Trophoblast cell (in vitro differentiated cells and primary cell): ENCODE data around the gene STK16.

Source experiments
- DNase-seq, 2 donors: peaks; one replicate each; pipeline ENCODE4 v3.0.0-alpha.2; 2016
- H2AFZ ChIP-seq: 2 replicates; pipeline ENCODE4 v1.6.1; 2013; ENCODE audit warnings: low read length, moderate library complexity, mild to moderate bottlenecking; ENCODE audit not compliant: insufficient read depth, poor library complexity
- H2AK5ac ChIP-seq: 2 replicates; pipeline ENCODE4 v1.6.1; 2013; ENCODE audit warnings: mild to moderate bottlenecking, low read length
- H2BK120ac ChIP-seq: 2 replicates; pipeline ENCODE4 v1.6.1; 2013; ENCODE audit warnings: low read length, mild to moderate bottlenecking, moderate library complexity; ENCODE audit not compliant: insufficient read depth, poor library complexity
- H2BK12ac ChIP-seq: 2 replicates; pipeline ENCODE4 v1.6.1; 2013; ENCODE audit warnings: mild to moderate bottlenecking, low read length, moderate library complexity
- H2BK5ac ChIP-seq: 2 replicates; pipeline ENCODE4 v1.6.1; 2013; ENCODE audit warnings: low read length, low read depth, moderate library complexity, mild to moderate bottlenecking; ENCODE audit not compliant: poor library complexity
- H3K14ac ChIP-seq: 2 replicates; pipeline ENCODE4 v1.6.1; 2013; ENCODE audit warnings: mild to moderate bottlenecking, low read length
- H3K18ac ChIP-seq: 2 replicates; pipeline ENCODE4 v1.6.1; 2013; ENCODE audit warnings: mild to moderate bottlenecking, low read length
- H3K23ac ChIP-seq: 2 replicates; pipeline ENCODE4 v1.6.1; 2013; ENCODE audit warnings: low read length
- H3K27ac ChIP-seq: 2 replicates; pipeline ENCODE4 v1.5.1; 2013; ENCODE audit warnings: low read depth, mild to moderate bottlenecking, inconsistent platforms, low read length, moderate library complexity
- H3K27me3 ChIP-seq: 2 replicates; pipeline ENCODE4 v1.6.1; 2013; ENCODE audit warnings: inconsistent platforms, mild to moderate bottlenecking, low read length, moderate library complexity; ENCODE audit not compliant: insufficient read depth
- H3K36me3 ChIP-seq, 2 experiments: 1 replicate in 1 of 2; 2 replicates in 1 of 2; pipeline ENCODE4 v1.6.1; 2013; ENCODE audit warnings: low read length in 2 of 2, mild to moderate bottlenecking in 2 of 2, moderate library complexity in 1 of 2; ENCODE audit not compliant: insufficient read depth in 2 of 2, control insufficient read depth in 1 of 2
- H3K4ac ChIP-seq: 2 replicates; pipeline ENCODE4 v1.6.1; 2013; ENCODE audit warnings: low read depth, mild to moderate bottlenecking, low read length, moderate library complexity
- H3K4me1 ChIP-seq, 2 experiments: 1 replicate in 1 of 2; 2 replicates in 1 of 2; pipeline ENCODE4 v1.6.1; 2013; ENCODE audit warnings: low read length in 2 of 2, mild to moderate bottlenecking in 2 of 2, moderate library complexity in 1 of 2; ENCODE audit not compliant: insufficient read depth in 2 of 2, control insufficient read depth in 1 of 2
- H3K4me2 ChIP-seq: 2 replicates; pipeline ENCODE4 v1.6.1; 2013; ENCODE audit warnings: inconsistent platforms, mild to moderate bottlenecking, low read length, moderate library complexity
- H3K4me3 ChIP-seq: 2 replicates; pipeline ENCODE4 v1.5.1; 2013; ENCODE audit warnings: mild to moderate bottlenecking, low read depth, low read length, inconsistent platforms
- H3K79me1 ChIP-seq: one replicate; pipeline ENCODE4 v1.6.1; 2013; ENCODE audit warnings: low read length
- H3K79me2 ChIP-seq: 2 replicates; pipeline ENCODE4 v1.6.1; 2013; ENCODE audit warnings: low read length, mild to moderate bottlenecking; ENCODE audit not compliant: control insufficient read depth, insufficient read depth, poor library complexity
- H3K9ac ChIP-seq: 2 replicates; pipeline ENCODE4 v1.6.1; 2013; ENCODE audit warnings: mild to moderate bottlenecking, low read length
- H3K9me3 ChIP-seq: 2 replicates; pipeline ENCODE4 v1.6.1; 2013; ENCODE audit warnings: low read depth, mild to moderate bottlenecking, control low read depth, inconsistent platforms, low read length; ENCODE audit not compliant: insufficient read depth
- H4K12ac ChIP-seq: 2 replicates; pipeline ENCODE4 v1.6.1; 2013; ENCODE audit warnings: low read depth, mild to moderate bottlenecking, low read length, moderate library complexity
- H4K8ac ChIP-seq: 2 replicates; pipeline ENCODE4 v1.6.1; 2013; ENCODE audit warnings: low read depth, mild to moderate bottlenecking, low read length, moderate library complexity
- H4K91ac ChIP-seq: one replicate; pipeline ENCODE4 v1.6.1; 2013; ENCODE audit warnings: low read depth, mild to moderate bottlenecking, low read length, moderate library complexity
- WGBS: extraction: QIAGEN DNeasy Blood & Tissue Kit; methylation state at CpG from one replicate; pipeline ENCODE4 v1.1.7; 2013; ENCODE audit warnings: missing lambda C conversion rate; ENCODE audit not compliant: insufficient read length, insufficient coverage; ENCODE audit errors: extremely low coverage; 5-methylcytosine and 5-hydroxymethylcytosine counted together

The STK16 gene

GRCh38 chr2:219272995-219273394 lies 27.7 kb downstream of the STK16 start:
- Histone ChIP-seq H3K4me1 (peaks cover 13 to 14% of the 10 kb centered on the region in 2 experiments), H3K27ac (no peak overlapping the region), H4K91ac (peak overlapping the region; percentile 29), H2BK12ac (no peak overlapping the region), H2AK5ac (no peak overlapping the region), H3K36me3 (no peaks in the 10 kb centered on the region), H3K4me2 (no peak overlapping the region), H4K8ac (no peak overlapping the region), H4K12ac (no peak overlapping the region), H2BK5ac (no peak overlapping the region), H3K27me3 (no peaks in the 10 kb centered on the region), H3K79me2 (peaks cover 2% of the 10 kb centered on the region), H3K9ac (no peak overlapping the region), H3K9me3 (no peaks in the 10 kb centered on the region), H2AFZ (no peak overlapping the region), H2BK120ac (no peak overlapping the region), H3K18ac (no peak overlapping the region), H3K79me1 (peaks cover 11% of the 10 kb centered on the region), H3K4me3 (no peak overlapping the region), H3K14ac (no peak overlapping the region), H3K23ac (no peak overlapping the region), H3K4ac (no peak overlapping the region)
- peak in 1 of 2 donors; percentile 34 for DNase-seq
- no CpG with 5 or more reads among the region's 2 CpGs for WGBS

GRCh38 chr2:219273937-219274336 lies 28.7 kb downstream of the STK16 start:
- Histone ChIP-seq H2AK5ac (peak overlapping the region; percentile 21), H2BK120ac (peak overlapping the region; percentile 80), H3K14ac (peak overlapping the region; percentile 80), H3K23ac (no peak overlapping the region), H3K79me2 (peaks cover 2% of the 10 kb centered on the region), H3K4ac (no peak overlapping the region), H3K4me3 (no peak overlapping the region), H3K9me3 (no peaks in the 10 kb centered on the region), H3K18ac (peak overlapping the region; percentile 71), H3K27me3 (no peaks in the 10 kb centered on the region), H4K8ac (peak overlapping the region; percentile 63), H3K27ac (peak overlapping the region; percentile 96), H3K79me1 (peaks cover 19% of the 10 kb centered on the region), H2AFZ (peak overlapping the region; percentile 28), H4K12ac (peak overlapping the region; percentile 71), H4K91ac (peak overlapping the region; percentile 95), H3K36me3 (no peaks in the 10 kb centered on the region), H3K4me1 (peaks cover 18 to 22% of the 10 kb centered on the region in 2 experiments), H2BK12ac (peak overlapping the region; percentile 58), H3K4me2 (peak overlapping the region; percentile 50), H2BK5ac (peak overlapping the region; percentile 88), H3K9ac (no peak overlapping the region)
- WGBS, result no CpG with 5 or more reads among the region's 3 CpGs
- DNase-seq, result peak; percentile 93

DNA sequence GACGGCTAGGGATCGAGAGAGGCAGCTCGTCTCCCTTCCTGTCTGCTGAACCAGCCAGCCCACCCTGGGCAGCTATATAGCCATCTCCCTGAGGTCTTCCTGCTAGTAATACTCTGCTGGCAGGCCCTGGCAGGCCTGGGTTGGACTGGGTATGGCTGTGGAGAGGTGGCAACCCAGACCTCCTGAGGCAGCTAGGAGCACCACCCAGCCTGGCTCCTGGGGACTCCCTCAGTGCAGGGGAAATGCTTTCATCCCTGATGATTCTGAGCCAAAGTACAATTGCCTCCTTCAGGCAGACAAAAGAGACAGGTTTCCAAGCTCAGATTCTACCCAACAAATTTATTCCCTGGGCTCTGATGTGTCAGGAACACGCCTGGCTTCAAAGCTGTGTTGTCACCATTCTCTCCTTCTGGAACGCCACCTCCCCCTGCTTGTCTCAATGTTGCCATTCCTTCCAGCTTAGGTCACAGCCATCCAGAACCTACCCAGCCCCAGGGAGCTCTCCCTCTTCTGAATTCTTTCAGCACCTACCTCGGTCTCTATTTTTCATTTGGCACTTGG lies 29.2 kb downstream of the STK16 start:
- peak overlapping the region; percentile 71 for H4K12ac ChIP-seq
- H4K8ac ChIP-seq, result peak overlapping the region; percentile 63
- H3K9ac ChIP-seq, result no peak overlapping the region
- peak overlapping the region; percentile 21 for H2AK5ac ChIP-seq
- H3K9me3 ChIP-seq, result no peaks in the 10 kb centered on the region
- H3K4me2 ChIP-seq, result peak overlapping the region; percentile 50
- no peak overlapping the region for H3K4me3 ChIP-seq
- H3K36me3 ChIP-seq, result no peaks in the 10 kb centered on the region
- H3K4ac ChIP-seq, result no peak overlapping the region
- H2BK120ac ChIP-seq, result peak overlapping the region; percentile 80
- H3K14ac ChIP-seq, result peak overlapping the region; percentile 80
- peak overlapping the region; percentile 88 for H2BK5ac ChIP-seq
- H3K27me3 ChIP-seq, result no peaks in the 10 kb centered on the region
- no CpG with 5 or more reads among the region's 6 CpGs for WGBS
- peaks cover 4% of the 10 kb centered on the region for H3K79me2 ChIP-seq
- H3K23ac ChIP-seq, result no peak overlapping the region
- peak overlapping the region; percentile 71 for H3K18ac ChIP-seq
- H4K91ac ChIP-seq, result peak overlapping the region; percentile 95
- DNase-seq, result peak; percentile 93 to 96
- peak overlapping the region; percentile 96 for H3K27ac ChIP-seq
- peak overlapping the region; percentile 28 for H2AFZ ChIP-seq
- peak overlapping the region; percentile 58 for H2BK12ac ChIP-seq
- H3K4me1 ChIP-seq, result peaks cover 18 to 22% of the 10 kb centered on the region in 2 experiments
- H3K79me1 ChIP-seq, result peaks cover 23% of the 10 kb centered on the region

DNA sequence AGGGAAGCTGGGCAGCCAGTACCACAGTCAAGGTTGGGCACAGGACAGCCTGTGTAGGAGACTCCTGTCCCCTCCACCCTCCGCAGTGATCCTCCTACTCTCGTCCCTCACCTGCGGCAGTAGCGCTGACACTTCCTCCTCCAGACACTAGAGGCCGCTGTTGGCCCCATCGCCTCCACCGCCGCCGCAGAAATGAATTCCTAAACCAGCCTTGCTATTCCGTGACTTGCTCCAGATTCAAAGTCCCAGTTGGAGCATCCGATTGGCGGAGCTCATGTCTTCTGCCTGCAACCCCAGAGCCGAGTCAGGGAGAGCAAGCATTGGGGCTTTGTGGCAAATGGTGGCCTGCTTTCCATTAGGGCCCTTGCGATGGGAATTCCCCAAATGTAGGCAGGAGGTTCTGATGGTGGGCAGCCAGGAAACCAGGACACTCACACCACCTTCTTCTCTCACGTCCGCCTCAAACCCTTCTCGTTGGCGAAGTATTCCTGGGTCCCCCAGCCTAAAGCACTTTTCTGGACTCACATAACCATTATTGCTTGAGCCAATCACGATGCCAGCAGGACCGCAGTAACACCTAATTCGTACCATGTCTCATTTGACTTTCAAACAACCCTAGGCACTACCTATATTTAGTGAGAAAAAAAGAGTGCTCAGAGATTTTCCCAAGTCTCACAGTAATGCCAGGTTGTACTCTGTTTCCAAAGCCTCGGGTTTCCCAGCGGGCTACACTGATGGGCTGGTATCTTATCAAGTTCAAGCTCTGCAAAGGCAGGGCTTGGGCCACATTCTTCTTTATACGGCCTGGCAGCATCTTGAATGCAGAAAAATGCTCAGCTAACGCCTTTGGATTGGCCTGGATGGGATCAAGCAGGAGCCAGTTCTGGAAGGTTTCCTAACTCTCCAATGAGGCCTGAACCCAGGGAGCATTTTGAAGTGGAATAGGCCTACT lies 32.7 kb downstream of the STK16 start:
- Histone ChIP-seq H3K18ac (no peak overlapping the region), H3K4ac (no peak overlapping the region), H4K91ac (peak overlapping the region; percentile 49), H4K12ac (peak overlapping the region; percentile 22), H3K23ac (no peak overlapping the region), H2AK5ac (peak overlapping the region; percentile 5), H3K9ac (no peak overlapping the region), H3K36me3 (peaks cover 20% of the 10 kb centered on the region in 2 experiments), H3K4me2 (peak overlapping the region; percentile 49), H2AFZ (peak overlapping the region; percentile 13), H3K9me3 (no peaks in the 10 kb centered on the region), H2BK5ac (peak overlapping the region; percentile 11), H3K14ac (peak overlapping the region; percentile 5), H3K27ac (peak overlapping the region; percentile 70), H4K8ac (peak overlapping the region; percentile 58), H3K27me3 (no peaks in the 10 kb centered on the region), H2BK12ac (peak overlapping the region; percentile 19), H3K4me1 (peaks cover 23 to 28% of the 10 kb centered on the region in 2 experiments), H2BK120ac (peak overlapping the region; percentile 52), H3K79me2 (peaks cover 8% of the 10 kb centered on the region), H3K79me1 (peaks cover 27% of the 10 kb centered on the region), H3K4me3 (no peak overlapping the region)
- DNase-seq, result peak; percentile 74 to 94
- no CpG with 5 or more reads among the region's 25 CpGs for WGBS
